Left hindlimb (tissue), 1 donor: Measurements from ENCODE around the gene LDLRAD3.

Source experiments
- DNase-seq: peaks from one replicate; pipeline ENCODE4 v3.0.0-alpha.2; 2018

The LDLRAD3 gene

DNA sequence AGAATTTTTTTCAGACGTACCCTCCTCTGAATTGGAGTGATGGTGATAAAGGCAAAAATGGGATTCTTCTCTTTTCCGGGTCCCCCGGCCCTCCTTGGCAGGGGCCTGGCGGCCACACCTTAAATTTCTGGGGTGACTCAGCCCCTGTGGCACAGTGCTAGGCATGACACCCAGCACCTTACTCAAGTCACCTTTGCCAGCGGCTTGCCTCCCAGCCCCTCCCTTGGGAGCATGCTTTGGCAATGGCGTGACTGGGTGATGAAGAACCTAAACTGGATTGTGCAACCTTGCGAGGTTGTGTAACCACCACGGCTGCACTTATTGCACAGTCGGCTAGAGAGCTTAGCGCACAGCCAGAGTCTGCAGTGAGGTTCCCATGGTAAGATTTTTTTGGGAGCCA is 16.2 kb upstream of the LDLRAD3 start:
- no peak for DNase-seq

DNA sequence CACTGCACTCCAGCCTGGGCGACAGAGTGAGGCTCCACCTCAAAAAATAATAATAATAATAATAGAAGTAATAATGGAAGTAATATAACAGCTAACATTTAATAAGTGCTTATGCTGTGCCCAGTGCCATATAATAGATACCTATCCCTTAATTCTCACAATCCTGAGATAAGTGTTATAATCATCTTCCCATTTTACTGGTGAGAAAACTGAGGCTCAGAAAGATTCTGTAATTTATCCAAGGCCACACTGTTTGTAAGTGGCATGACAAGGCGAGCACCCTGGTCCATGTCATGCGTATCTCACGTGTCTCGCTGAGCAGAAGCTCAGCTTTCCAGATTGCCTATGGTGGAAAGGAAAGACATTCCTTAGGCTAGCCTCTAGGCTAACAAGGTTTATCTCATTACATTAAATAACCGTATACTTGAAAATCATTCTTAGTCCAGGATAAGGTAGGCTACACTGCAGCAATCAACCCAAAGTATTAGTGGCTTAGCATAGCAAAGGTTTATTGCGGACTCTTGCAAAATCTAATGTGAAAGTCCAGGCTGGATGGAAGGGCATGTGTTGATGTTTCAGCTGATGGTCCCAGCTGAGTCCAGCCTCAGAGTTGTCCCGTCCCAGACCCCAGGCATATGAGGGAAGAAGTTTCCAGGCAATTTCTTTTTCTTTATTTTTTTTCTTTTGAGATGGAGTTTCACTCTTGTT is 15.0 kb upstream of the LDLRAD3 start:
- DNase-seq = no peak

DNA sequence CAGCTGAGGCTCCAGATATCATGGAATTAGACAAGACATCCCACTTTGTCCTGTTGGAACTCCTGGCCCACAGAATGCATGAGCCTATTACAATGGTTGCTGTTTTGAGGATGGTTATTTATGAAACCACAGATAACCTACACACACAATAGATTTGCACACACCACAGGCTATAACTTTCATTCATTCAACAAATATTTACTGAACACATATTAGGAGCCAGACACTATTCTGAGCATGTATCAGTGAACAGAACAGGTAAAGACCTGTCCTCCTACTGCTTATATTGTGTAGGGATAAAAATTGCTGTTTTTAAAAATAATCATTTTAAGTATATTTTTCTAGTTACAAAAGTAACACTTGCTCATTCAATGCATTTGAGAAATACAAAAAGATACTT is 13.4 kb upstream of the LDLRAD3 start:
- no peak for DNase-seq

DNA sequence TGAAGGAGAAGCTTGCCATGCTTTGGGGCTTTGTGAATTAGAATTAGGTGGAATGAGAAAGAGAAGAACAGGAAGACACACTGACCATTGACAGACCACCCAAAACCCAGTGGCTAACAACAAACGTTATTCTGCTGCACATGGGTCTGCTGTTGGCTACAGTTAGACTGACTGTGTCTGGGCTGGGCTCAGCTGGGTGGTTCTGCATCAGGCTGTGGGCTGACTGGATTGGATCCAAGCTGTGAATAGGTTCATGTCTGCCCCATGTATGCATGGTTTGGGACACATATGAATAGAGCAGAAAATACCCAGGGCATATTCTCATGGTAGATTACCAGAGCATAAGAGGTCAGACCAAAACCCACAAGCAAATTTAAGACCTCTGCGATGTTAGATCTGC is 11.7 kb upstream of the LDLRAD3 start:
- no peak for DNase-seq

DNA sequence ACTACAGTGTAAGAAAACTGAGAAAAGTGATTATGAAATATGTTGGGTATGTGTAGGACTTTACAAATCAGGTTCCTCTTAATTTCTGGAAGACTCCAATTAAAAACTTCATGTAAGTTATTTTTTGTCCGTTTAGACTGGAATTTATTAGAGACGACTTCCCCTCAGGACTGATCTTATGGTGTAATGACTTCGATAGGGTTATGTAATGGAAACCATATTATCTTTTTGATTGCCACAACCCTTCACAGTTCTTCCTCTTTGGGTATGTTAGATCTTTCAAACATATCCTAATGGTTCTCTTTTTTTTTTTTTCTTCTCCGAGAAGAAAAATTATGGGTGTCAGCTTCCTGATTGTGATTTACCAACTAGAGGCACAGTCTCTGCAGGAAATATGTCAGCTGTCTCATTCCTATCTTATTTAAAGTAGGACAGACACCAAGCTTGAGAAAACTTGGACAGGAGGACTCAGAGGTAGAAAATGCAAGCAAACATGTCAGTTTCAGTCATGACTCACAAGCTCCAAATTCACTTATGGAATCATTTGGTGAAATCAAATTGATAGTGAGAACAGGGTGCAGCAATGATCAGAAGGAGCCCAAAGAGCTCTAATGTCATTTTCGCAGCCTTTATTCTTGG is 11.1 kb upstream of the LDLRAD3 start:
- DNase-seq = no peak

DNA sequence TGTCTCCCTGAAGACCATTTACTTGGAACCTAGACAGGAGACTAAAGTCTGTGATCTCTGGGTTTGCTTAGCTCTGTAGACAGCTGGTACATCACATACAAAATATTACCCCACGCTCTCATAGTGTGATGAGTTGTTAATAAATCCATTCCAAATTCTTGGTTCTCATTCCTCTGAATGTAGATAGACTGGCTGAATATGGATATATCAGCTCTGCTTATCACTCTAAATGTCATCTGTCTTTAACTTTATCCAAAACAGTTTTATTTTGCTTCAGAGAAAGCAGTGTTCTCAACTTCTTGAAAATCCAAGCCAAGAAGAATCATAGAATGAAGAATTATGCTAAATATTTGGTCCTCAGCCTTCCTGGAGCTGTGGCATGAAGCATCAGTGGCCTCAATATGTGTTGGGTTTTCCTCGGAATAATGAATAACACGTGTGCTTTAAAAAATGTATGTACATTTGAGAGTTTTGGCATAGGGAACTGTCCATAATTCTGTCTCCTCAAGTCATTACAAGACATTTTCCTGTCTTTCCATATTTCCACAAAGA is 10.5 kb upstream of the LDLRAD3 start:
- DNase-seq = no peak

DNA sequence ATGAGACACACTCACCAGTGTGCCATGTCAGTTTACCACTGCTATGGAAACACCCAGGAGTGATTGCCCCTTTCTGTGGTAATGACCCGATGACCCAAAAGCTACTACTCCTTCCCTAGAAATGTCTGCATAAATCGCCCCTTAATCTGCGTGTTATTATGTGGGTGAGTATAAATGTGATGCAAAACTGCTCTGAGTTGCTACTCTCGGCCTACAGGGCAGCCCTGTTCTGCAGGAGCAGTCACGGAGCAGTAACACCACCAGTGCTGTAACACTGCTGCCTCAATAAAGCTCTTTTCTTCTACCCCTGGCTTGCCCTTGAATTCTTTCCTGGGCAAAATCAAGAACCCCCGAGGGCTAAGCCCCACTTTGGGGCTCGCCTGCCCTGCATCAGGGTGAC is 9.6 kb upstream of the LDLRAD3 start:
- no peak for DNase-seq

DNA sequence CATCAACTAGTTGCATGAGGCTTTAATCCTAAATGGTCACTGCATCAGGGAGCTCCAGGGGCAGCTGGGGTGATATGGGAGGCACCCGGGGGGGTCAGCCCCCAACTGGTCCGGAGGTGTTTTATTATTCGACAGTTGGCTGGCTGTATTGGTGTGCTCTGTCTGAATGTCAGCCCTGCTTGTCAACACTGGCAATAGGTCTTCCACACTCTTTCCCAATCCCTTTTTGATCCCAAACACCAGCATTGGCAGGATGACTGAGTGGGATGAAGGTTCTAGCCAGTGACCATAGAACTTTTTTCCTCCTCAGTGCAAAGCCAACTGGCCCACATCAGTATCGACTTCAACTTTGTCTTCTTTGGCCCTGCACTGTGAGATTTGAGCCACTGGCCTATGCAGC is 8.9 kb upstream of the LDLRAD3 start:
- no peak for DNase-seq

DNA sequence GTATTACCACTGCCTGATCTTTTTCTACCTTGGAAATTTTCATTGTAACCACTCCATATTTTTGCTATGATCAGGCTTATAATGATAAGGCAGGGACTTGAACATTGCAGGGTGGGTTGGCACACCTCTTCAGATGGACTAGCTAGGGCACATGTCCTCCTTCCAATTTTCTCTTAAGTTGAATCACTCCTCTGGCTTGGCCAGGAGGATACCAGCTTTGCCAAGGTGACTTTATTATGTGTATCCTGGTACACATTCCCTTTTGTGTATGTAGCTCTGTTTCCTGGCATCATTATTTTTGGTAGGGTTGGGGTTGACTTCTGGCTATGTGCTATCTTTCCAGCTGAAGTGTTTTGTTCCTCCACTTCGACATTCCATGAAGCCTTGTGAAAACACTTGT is 8.5 kb upstream of the LDLRAD3 start:
- DNase-seq = no peak

DNA sequence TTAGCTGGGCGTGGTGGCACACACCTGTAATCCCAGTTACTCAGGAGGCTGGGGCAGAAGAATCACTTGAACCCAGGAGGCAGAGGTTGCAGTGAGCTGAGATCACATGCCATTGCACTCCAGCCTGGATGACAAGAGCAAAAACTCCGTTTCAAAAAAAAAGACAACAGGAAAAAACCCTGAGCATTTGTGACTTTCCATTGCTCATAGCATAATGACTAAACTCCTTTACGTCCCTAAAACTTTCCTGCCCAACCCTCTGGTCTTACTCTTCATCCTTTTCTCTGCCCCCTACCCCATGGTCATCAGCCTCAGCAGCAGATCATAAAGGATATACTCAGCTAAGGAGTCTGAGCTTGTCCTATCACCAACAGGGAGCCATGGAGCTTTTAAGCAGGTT is 6.8 kb upstream of the LDLRAD3 start:
- DNase-seq = no peak

DNA sequence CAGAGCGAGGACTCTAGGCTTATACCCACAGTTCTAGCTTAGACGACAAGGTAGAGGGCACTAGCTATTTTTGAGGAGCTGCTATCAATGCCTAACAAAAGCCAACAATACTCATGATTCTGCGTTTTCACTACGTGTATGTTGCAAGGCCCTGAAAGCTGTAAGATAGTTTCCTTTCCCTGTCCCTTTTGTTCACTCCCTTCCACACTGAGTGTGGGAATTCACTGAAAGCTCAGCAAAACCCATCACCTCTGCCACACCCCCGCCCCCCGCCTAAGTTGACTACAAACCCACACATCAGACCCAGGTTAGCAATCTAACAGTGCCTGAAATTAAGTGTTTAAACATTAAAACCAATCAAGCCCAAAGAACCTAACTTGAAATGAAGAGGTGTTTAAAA is 6.2 kb upstream of the LDLRAD3 start:
- no peak for DNase-seq

DNA sequence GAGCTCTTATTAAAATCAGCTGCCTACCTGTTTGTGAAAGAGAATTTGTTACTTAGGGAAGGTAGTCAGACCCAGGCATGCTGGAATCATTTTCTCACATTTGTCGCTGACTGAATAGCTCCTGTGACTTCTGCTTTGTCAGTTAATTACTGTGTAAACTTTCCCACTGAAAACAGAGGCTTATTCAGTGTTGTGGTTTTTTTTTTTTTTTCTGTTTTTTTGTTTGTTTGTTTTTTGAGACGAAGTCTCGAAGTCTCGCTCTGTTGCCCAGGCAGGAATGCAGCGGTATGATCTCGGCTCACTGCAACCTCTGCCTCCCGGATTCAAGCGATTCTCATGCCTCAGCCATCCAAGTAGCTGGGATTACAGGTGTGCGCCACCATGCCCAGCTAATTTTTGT is 5.6 kb upstream of the LDLRAD3 start:
- no peak for DNase-seq

DNA sequence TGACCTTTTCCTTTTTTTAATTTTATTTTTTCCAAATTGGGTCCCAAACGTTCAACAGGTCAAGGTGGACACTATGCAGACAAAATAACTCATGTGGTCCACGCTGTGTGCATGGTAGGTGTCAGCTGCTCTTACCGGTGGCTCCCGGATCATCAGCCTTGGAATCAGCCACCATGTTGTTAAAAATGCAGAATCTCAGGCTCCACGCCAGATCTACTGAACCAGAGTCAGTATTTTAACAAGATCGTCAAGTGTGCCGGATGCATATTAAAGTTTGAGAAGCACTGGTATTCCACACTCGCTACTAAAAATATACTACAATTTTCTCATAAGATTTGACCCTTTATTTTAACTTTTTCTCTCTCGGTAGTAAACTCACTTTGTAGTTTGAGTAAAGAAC is 553 bp upstream of the LDLRAD3 start:
- DNase-seq = no peak

DNA sequence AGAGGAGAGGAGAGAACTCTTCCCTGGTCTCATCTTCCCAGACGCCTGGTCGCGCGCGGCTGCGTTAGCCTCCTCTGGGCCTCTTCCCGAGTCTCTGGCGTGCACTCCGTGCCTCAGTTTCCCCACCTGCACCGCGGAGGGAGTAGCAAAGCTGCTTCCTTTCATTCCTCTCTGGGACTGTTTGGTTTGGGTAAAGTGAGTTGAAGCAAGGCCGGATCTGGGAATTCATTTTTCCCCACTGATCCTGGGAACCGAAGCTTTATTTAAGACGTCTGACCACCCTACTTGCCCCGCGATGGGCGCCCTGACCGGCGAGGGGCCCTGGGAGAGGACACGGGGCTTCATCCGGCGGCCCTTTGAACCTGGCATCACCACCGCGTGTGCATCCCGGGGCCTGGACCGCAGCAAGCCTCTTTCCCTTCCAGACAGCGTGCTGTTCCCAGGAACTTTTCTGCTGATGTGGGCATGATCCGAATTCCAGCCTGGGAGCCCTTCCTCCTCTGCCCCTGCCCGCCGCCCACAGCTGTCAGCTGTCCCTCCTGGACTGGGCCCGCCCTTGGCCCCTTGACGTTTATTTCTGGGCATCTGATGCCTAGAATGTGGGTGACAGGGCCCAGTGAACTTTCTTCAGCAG is 758 bp downstream of the LDLRAD3 start:
- DNase-seq = peak; percentile 60

DNA sequence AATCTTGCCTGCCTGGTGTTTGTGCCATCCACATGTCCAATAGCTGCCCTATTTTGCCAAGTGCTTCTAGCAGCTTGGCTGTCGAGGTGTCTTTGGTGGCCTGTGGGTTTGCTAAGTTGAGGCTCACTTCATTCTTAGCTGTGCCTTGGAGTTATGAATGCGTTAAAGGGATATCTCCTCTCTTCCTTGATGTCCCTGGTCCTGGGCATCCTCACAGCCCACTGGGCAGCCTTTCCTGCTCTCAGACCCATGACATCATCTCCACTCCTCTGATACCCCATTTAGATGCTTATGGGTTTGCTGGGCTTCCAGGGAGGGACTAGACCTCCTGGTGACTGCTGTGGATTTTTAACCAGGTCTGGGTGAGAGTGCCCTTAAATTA is 1.3 kb downstream of the LDLRAD3 start:
- DNase-seq = no peak

DNA sequence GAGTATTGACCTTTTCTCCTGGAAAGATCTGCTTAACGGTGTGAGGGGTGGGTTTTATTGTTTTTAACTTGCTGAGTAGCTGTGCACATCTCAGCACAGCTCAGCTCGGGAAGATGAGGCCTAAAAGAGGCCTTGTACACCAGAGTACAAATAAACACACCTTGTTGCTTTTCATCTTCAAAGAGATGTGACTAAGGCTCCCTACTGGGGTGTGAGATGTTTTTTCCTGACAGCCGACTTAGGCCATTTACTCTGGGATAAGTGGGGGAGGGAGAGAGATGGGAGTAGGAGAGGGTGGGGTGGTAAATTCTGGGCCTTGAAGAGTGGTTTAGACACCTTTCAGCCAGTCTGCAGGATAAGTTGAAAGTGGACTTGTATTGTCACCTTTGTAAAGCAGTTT is 2.9 kb downstream of the LDLRAD3 start:
- no peak for DNase-seq

DNA sequence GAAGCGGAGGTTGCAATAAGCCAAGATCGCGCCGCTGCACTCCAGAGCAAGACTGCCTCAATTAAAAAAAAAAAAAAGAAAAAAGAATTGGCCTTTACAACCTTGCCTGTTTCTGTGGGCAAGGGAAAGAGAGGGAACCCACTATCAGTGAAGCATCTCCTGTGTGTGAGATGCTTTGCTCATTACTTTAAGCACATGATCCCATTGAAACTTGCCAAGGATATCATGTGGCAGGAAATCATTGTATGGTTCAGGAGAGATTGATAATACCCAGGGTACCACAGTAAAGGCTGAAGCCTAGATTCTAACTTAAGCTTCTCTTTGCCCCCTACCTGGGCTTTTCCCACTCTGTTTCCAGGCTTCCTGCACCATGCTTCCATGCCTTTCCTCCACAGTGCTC is 3.6 kb downstream of the LDLRAD3 start:
- DNase-seq = no peak

DNA sequence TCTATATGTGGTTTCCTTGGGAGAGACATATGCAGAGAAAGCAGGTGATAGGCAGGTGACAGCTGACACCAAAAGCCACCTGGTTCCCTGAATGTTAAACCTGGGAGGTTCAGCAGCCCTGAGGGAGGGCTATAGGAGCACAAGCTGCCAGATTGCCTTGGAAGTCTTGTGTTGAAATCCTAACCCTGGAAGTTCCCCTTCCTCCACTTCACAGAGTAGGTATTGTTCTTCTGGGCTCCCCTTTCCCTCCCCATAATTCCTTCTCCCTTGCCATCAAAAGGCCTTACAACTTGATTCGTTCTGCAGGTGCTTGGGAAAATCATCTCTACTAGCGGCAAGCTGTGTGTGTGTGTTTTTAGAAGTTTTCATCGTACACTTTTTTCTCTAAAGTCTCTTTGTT is 5.4 kb downstream of the LDLRAD3 start:
- DNase-seq = no peak

DNA sequence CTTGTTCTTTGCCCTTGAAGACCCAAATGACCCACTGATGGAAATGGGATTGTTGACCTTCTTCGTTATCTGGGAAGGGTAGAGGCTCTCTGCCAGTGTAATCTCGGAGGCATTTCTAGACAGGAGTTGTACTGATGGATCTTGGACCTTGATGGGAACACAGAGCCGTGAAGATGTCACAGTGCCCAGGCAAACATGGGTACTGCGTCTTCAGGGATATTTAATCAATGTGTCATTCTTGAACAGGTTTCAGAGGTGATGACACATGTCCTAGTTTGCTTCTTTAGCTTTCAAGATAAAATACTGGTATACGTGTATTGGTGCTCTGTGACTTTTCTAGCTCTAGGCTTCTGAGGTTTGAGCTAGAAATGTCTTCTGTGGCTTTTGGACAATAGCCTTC is 6.2 kb downstream of the LDLRAD3 start:
- no peak for DNase-seq

DNA sequence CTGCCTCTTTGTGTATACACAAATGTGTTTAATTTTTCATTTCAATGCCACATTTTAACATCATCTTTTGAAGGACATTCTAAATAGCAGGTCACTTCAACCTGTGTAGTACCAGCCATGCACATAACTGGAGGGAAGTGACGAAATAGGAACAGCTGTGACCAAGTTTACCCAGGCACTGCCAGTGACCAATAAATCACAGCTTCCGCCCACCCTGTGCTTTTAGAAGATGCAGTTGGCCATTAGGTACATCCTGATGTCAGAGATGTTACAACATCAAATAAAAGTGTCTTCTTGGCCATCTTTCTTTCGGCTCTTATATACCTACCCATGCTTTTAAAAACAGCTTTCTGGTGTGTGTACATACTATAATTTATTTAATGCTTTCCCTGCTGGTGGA is 7.8 kb downstream of the LDLRAD3 start:
- DNase-seq = no peak

DNA sequence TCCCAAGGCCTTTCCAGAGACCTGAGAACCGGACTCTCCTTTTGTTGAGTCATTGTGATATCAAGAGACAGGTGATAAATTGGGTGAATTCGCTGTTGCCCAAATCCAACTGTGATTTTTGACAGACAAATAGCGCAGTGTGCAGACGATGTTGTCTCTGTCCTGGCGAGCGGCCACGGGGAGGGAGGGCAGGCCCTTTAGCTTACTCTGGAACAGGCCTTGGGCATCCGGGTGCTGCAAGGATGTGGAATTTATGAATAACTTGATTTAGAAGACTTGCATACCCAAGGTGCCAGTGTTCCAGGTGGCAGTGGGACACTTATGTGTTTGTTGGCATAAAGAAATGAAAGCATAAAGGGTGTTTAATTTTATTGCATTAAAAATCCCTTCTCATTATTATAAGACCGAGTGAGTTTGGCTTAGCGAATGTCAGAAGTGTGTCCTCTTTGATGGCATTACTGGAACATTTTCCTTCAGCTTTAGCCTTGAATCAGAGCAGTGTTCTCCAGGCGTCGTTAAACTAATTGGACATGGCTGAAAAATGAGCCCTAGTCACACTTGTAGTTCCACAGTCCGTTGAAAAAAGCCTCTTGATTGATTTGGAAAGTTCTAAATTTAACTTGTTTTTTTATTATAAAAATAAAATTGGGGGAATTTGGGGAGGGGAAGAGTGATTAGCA is 9.4 kb downstream of the LDLRAD3 start:
- DNase-seq = peak; percentile 72

DNA sequence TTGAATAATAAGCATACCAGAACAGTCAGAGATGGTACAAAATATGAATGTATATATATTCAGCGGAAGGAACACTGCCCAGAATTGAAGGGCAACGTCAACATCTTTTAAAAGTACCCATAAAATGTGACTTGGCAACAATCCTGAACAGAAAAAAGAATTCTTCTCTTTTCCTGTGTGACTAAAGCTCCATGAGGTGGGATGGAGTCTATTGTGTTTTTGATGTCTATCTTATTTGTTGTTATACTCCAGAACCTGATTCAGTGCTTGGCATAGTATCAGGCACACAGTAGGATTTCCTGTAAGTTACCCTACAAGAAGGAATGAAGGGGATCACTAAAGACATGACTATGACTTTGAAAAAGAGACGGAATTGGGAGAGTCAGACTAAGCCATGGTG is 10.3 kb downstream of the LDLRAD3 start:
- DNase-seq = no peak

DNA sequence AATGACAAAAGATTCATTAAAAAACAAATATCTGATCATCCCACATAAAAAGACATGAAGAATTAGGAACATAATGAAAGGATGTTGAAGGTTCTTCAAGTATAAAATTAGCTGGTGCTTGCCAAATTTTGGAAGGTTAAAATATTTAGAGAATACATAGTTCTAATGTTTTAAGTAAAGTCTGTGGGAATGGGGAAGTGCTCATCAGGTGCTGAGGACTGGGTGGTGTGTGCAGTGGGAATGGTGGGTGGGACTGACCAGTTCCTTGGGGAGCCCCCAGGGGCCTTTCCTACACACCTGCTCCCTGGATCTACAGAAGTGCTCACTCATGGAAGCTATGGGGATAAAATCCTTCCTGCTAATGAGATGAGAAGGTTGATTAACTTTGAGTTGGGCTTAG is 11.8 kb downstream of the LDLRAD3 start:
- no peak for DNase-seq
